Activated naive CD8-positive, alpha-beta T cell treated with anti-CD3 and anti-CD28 coated beads for 36 hours (primary cell): Measurements from ENCODE around the gene RNF6. TPM values are rescaled to one million over a fixed set of nuclear protein-coding genes. Genes with fewer than 3 reads are reported as not detected.
"Not testable (repeated sequence)": the region's sequence is repeated elsewhere in the genome, so short reads cannot be mapped to it uniquely, and the experiment has no call there.

ENCODE experiments used
- DNase-seq: peaks from one replicate; pipeline ENCODE4 v3.0.0; 2021
- H3K27ac Mint-ChIP-seq: one replicate; pipeline ENCODE4 v1.8.0; 2022; ENCODE audit warnings: mild to moderate bottlenecking, moderate library complexity, mixed read lengths
- H3K27me3 Mint-ChIP-seq: one replicate; pipeline ENCODE4 v1.8.0; 2022; ENCODE audit warnings: mild to moderate bottlenecking, mixed read lengths
- H3K36me3 Mint-ChIP-seq: one replicate; pipeline ENCODE4 v1.8.0; 2021; ENCODE audit warnings: mild to moderate bottlenecking, mixed read lengths
- H3K4me1 Mint-ChIP-seq: one replicate; pipeline ENCODE4 v1.8.0; 2021; ENCODE audit warnings: mixed read lengths
- H3K4me3 Mint-ChIP-seq: one replicate; pipeline ENCODE4 v1.8.0; 2022; ENCODE audit warnings: mild to moderate bottlenecking, moderate library complexity, mixed read lengths
- H3K9me3 Mint-ChIP-seq: one replicate; pipeline ENCODE4 v1.8.0; 2022; ENCODE audit warnings: mixed read lengths
- total RNA-seq, 2 experiments: library from RNA; stranded (reverse); gene quantifications; one replicate each; pipeline ENCODE4 v1.2.3, GENCODE V29; 2021

Gene RNF6
- 10 to 100 TPM; 52.3 to 56.2 TPM for total RNA-seq

DNA sequence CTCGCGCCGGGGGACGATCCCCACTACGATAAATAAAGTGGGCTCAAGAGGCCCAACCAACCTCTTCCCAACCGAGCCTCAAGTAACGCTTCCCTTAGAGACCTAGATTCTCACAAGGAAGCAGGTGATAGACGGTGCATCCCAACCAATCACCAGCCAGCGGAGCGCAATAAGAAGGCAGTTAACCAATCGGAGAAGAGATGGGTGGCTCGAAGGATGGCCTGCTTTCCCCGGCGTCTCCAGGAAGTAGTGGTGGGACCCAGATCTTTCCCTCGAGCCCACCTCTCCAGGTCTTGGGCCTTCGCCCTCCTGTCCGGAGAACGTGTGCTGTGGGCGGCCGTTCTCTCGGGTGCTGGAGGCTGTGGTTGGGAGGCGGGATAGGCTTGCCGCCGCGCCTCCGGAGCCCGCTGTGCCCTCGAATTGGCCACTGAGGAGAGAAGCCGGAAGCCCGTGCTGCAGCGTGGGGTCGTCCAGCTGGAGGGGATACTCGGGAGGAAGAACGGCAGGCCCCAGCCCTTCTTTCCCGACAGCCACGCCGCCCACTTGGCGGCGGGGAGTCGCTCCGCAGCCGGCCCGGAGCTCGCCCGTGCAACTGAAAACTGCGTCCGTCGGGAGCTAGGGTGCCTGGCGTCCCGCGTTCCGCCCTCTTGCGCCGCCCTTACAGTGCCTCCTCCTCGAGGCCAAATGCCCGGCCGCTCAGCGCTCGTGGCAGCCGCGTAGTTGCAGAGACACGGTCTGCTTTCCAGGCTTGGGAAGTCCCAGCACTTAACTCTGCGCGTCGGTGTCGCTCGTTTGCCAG lies at the start of gene RNF6:
TSS of gene RNF6 (minus strand) at position 594 of the 799 bp plus-strand sequence. CDS start 2,665 bp downstream, outside the sequence.
- DNase-seq, result peak; percentile 84
- Mint-ChIP-seq H3K36me3 (peaks cover 27% of the 10 kb centered on the region), H3K9me3 (no peaks in the 10 kb centered on the region), H3K4me3 (peak within 1 kb of the TSS; percentile 99), H3K27me3 (no peaks in the 10 kb centered on the region), H3K27ac (peak within 1 kb of the TSS; percentile 100), H3K4me1 (peaks cover 28% of the 10 kb centered on the region)

DNA sequence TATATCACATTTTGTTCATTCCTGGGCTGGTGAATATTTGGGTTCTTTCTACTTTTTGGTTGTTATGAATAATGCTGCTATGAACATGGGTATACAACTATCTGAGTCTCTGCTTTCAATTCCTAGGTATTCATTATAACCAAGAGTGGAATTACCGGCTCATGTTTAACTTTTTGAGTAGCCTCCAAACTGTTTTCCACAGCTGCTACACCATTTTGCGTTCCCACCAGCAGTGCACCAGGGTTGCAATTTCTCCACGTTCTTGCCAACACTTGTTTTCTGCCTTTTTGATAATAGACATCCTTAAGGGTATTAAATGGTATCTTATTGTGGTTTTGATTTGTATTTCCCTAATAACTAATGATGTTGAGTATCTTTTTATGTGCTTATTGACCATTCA lies 48.6 kb upstream of the RNF6 start:
- H3K9me3 Mint-ChIP-seq, result no peaks in the 10 kb centered on the region

GRCh38 chr13:26266311-26266710 lies 44.2 kb upstream of the RNF6 start:
- peaks cover 6% of the 10 kb centered on the region for H3K36me3 Mint-ChIP-seq
- peaks cover 37% of the 10 kb centered on the region for H3K4me1 Mint-ChIP-seq
- no peak overlapping the region for H3K4me3 Mint-ChIP-seq
- no peak for DNase-seq
- H3K9me3 Mint-ChIP-seq, result peaks cover 5% of the 10 kb centered on the region
- no peaks in the 10 kb centered on the region for H3K27me3 Mint-ChIP-seq
- no peak overlapping the region for H3K27ac Mint-ChIP-seq

More for the DNA sequence above, 48.6 kb upstream of the RNF6 start:
- H3K36me3 Mint-ChIP-seq, result no peaks in the 10 kb centered on the region
- no peak overlapping the region for H3K4me3 Mint-ChIP-seq
- H3K27me3 Mint-ChIP-seq, result no peaks in the 10 kb centered on the region
- H3K4me1 Mint-ChIP-seq, result peaks cover 28% of the 10 kb centered on the region
- H3K27ac Mint-ChIP-seq, result no peak overlapping the region
- no peak for DNase-seq

DNA sequence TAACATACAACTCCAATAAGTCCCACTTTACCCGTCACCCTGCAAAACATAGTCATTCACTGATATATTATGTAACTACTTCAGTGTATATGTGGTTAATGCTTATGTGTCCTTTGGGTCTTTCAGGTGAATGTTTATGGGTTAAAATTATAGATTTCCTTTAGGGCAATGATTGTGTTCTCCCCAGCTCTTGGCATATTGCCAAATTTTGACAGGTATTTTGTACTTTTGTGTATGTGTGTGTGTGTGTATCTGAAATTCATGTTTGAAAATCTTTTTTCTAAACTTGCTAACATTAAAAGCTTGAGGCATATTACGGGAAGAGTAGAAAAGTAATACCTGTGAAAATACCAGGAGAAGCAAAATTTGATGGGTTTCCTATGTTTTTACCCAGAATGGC lies 40.0 kb upstream of the RNF6 start:
- H3K4me3 Mint-ChIP-seq, result no peak overlapping the region
- no peak overlapping the region for H3K27ac Mint-ChIP-seq
- peaks cover 6% of the 10 kb centered on the region for H3K36me3 Mint-ChIP-seq
- no peak for DNase-seq
- H3K27me3 Mint-ChIP-seq, result no peaks in the 10 kb centered on the region
- H3K4me1 Mint-ChIP-seq, result peaks cover 45% of the 10 kb centered on the region
- peaks cover 5% of the 10 kb centered on the region for H3K9me3 Mint-ChIP-seq

- Mint-ChIP-seq H3K9me3 (peaks cover 4% of the 10 kb centered on the region), H3K4me3 (no peak overlapping the region)
Measured at GRCh38 chr13:26259634-26260033, 37.5 kb upstream of the RNF6 start.

GRCh38 chr13:26257049-26257448 lies 34.9 kb upstream of the RNF6 start:
- no peak for DNase-seq
- no peak overlapping the region for H3K4me3 Mint-ChIP-seq
- no peaks in the 10 kb centered on the region for H3K27me3 Mint-ChIP-seq
- H3K36me3 Mint-ChIP-seq, result no peaks in the 10 kb centered on the region
- H3K4me1 Mint-ChIP-seq, result peaks cover 41% of the 10 kb centered on the region
- H3K27ac Mint-ChIP-seq, result no peak overlapping the region
- no peaks in the 10 kb centered on the region for H3K9me3 Mint-ChIP-seq

More at GRCh38 chr13:26259634-26260033, 37.5 kb upstream of the RNF6 start:
- Mint-ChIP-seq H3K27me3 (no peaks in the 10 kb centered on the region), H3K27ac (no peak overlapping the region), H3K4me1 (peaks cover 42% of the 10 kb centered on the region), H3K36me3 (peaks cover 4% of the 10 kb centered on the region)
- DNase-seq, result no peak

- H3K9me3 Mint-ChIP-seq, result no peaks in the 10 kb centered on the region
- no peak overlapping the region for H3K27ac Mint-ChIP-seq
- no peaks in the 10 kb centered on the region for H3K27me3 Mint-ChIP-seq
- H3K36me3 Mint-ChIP-seq, result no peaks in the 10 kb centered on the region
- no peak for DNase-seq
- peak overlapping the region; percentile 88 for H3K4me3 Mint-ChIP-seq
- peaks cover 38% of the 10 kb centered on the region for H3K4me1 Mint-ChIP-seq
Measured at GRCh38 chr13:26255691-26256277, 33.7 kb upstream of the RNF6 start.

DNA sequence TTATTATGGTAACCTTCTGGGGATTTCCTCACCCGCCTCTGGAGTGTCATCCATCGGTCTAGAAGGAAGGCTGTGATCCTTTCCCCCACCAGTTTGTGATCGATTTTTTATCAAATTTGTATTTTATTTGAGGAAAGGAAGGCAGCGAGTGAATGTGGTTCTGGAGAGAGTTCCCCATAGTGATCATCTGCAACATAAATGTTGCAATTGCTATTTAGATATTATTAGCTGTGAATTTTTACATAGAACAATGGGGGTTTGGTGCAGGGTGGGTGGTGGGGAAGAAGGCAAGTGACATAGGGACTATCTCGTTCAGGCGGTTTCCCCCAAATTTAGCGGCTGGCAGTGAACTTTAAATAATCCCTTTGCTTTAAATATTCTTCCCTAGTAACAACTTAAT lies 33.0 kb upstream of the RNF6 start:
- no peak for DNase-seq
- Mint-ChIP-seq H3K9me3 (no peaks in the 10 kb centered on the region), H3K4me1 (peaks cover 32% of the 10 kb centered on the region), H3K4me3 (peak overlapping the region; percentile 88), H3K27ac (peak overlapping the region; percentile 73), H3K36me3 (no peaks in the 10 kb centered on the region), H3K27me3 (no peaks in the 10 kb centered on the region)

- no peaks in the 10 kb centered on the region for H3K36me3 Mint-ChIP-seq
- no peaks in the 10 kb centered on the region for H3K9me3 Mint-ChIP-seq
- no peaks in the 10 kb centered on the region for H3K27me3 Mint-ChIP-seq
- peaks cover 31% of the 10 kb centered on the region for H3K4me1 Mint-ChIP-seq
- H3K4me3 Mint-ChIP-seq, result peak overlapping the region; percentile 88
- peak overlapping the region; percentile 73 for H3K27ac Mint-ChIP-seq
- peak; percentile 48 for DNase-seq
Measured at GRCh38 chr13:26254583-26255111, 32.5 kb upstream of the RNF6 start.

GRCh38 chr13:26253787-26254582 lies 31.9 kb upstream of the RNF6 start, which contains the start of gene CDK8:
CDK8 (plus strand) TSS chr13:26254129; CDS start chr13:26254642, 513 bp downstream.
- DNase-seq, result peak; percentile 87
- peak within 1 kb of the TSS; percentile 92 for H3K27ac Mint-ChIP-seq
- no peaks in the 10 kb centered on the region for H3K27me3 Mint-ChIP-seq
- no peaks in the 10 kb centered on the region for H3K36me3 Mint-ChIP-seq
- H3K4me3 Mint-ChIP-seq, result peak within 1 kb of the TSS; percentile 88
- no peaks in the 10 kb centered on the region for H3K9me3 Mint-ChIP-seq
- peaks cover 29% of the 10 kb centered on the region for H3K4me1 Mint-ChIP-seq

DNA sequence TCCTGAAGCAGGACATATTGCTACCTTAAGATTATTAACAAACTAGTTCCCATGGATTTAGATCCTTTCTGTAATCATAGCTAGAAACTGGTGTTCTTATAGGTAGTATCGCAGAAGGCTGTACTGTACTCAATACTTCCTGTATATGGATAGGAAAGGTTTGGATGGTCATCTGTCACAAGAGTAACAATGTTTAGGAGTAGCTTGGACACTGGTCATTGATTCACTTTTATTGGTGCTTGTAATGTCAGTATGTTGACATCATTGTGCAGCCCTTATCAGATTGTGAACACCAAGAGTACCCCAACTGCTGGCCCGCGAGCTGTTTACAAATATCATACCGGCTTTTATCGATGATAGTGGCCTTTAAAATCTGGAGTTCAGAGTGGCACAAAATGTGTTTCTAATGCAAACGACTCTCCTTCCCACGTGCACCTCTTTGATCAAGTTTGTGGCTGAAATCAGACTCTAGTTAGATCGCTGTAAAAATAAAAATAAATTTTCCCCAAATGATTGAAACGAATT lies 31.2 kb upstream of the RNF6 start:
- Mint-ChIP-seq H3K27ac (peak overlapping the region; percentile 92), H3K27me3 (no peaks in the 10 kb centered on the region), H3K4me1 (peaks cover 25% of the 10 kb centered on the region), H3K36me3 (no peaks in the 10 kb centered on the region), H3K9me3 (no peaks in the 10 kb centered on the region), H3K4me3 (peak overlapping the region; percentile 88)
- no peak for DNase-seq

GRCh38 chr13:26252006-26252405 lies 29.9 kb upstream of the RNF6 start:
- H3K4me1 Mint-ChIP-seq, result peaks cover 16% of the 10 kb centered on the region
- H3K9me3 Mint-ChIP-seq, H3K27me3 Mint-ChIP-seq, H3K36me3 Mint-ChIP-seq, DNase-seq, H3K27ac Mint-ChIP-seq, H3K4me3 Mint-ChIP-seq: not testable (repeated sequence)

- DNase-seq, result no peak
- H3K9me3 Mint-ChIP-seq, result no peaks in the 10 kb centered on the region
- H3K4me3 Mint-ChIP-seq, result no peak overlapping the region
- peaks cover 2% of the 10 kb centered on the region for H3K4me1 Mint-ChIP-seq
- H3K36me3 Mint-ChIP-seq, result no peaks in the 10 kb centered on the region
- no peaks in the 10 kb centered on the region for H3K27me3 Mint-ChIP-seq
- H3K27ac Mint-ChIP-seq, result no peak overlapping the region
Measured at GRCh38 chr13:26249551-26249950, 27.4 kb upstream of the RNF6 start.

DNA sequence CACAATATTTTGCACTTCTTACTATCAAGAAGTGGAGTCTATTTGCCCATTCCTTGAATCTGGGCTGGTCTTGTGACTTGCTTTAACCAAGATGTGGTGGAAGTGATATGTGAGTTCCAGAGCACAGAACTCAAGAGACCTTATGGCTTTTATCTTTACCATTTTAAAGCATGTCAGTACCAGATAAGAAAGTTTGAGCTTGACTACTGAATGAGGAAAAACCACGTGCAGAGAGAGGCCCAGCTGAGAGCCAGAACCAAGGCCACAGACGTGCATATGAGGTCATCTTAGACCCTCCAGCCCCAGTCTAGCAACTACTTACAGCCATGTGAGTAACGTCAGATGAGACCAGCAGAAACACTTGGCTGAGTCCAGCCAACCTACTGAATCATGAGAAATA lies 25.5 kb upstream of the RNF6 start:
- no peak for DNase-seq
- Mint-ChIP-seq H3K4me1 (no peaks in the 10 kb centered on the region), H3K9me3 (peaks cover 1% of the 10 kb centered on the region), H3K27ac (no peak overlapping the region), H3K4me3 (no peak overlapping the region), H3K27me3 (no peaks in the 10 kb centered on the region), H3K36me3 (no peaks in the 10 kb centered on the region)

DNA sequence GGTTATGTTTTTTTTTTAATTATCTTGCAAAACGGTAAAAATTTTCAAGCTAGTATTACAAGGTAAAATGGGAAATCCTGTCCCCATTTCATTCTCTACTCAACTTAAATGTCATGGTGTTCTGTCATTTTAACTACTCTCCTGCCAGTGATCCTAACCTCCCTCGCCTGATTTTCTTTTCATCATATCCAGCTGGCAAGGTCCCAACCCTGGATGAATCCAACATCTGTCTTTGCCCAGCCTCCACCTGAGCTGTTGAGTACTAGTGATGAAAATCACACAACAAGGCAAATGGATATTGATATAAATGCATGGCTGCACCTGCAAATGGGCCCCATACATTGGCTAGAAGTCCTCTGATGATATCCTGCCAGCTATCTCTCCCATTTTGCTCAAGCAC lies 24.9 kb upstream of the RNF6 start:
- H3K27ac Mint-ChIP-seq, result no peak overlapping the region
- H3K36me3 Mint-ChIP-seq, result no peaks in the 10 kb centered on the region
- H3K4me1 Mint-ChIP-seq, result no peaks in the 10 kb centered on the region

More for the DNA sequence above, 24.9 kb upstream of the RNF6 start:
- H3K9me3 Mint-ChIP-seq, result peaks cover 2% of the 10 kb centered on the region
- no peaks in the 10 kb centered on the region for H3K27me3 Mint-ChIP-seq
- DNase-seq, result no peak
- H3K4me3 Mint-ChIP-seq, result no peak overlapping the region
